NCI-H2029 treated with DMSO at 0.1 percent for 48 hours (cell line): Measurements from ENCODE around the gene OR2W3.

Experiments
- DNase-seq: peaks from one replicate; lab custom pipeline; 2025; lab: John Stamatoyannopoulos, UW

Gene OR2W3

DNA sequence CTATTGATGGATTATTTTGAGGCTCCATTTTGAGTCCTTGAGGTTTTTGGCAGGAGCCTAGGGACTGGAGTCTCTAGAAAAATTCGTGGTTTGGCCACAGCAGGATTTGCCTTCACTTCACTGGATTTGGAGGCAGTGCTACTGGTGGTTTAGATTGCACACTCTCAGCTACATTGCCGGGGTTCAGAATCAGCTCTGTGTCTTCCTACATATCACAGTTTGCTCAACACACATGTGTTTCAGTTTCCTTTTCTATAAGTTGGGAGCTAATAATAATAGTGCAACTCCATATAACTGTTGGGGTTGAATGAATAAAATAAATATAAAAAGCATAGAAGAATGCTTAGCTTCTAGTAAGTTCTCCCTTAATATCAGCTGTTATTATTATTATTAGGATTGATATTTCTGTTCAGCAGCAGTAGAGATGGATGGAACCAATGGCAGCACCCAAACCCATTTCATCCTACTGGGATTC lies at the start of gene OR2W3:
TSS of gene OR2W3 (plus strand) at position 425 of the 475 bp plus-strand sequence. CDS start at position 425, 0 bp downstream.
- no peak for DNase-seq

DNA sequence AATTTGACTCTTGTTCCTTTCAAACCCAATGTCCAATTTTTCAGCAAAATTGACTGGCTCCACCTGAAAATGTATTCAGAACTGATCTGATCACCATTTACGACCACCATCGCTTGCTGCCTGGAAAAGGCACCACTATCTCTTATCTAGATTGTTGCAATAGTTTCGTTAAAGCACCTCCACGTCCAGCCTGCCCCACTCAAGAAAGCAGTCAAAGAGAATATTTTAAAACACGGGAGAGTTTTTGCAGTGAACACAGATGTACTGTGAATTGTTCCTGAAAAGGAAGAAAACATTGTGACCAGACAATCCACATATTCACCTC lies 49.7 kb upstream of the OR2W3 start:
- no peak for DNase-seq

DNA sequence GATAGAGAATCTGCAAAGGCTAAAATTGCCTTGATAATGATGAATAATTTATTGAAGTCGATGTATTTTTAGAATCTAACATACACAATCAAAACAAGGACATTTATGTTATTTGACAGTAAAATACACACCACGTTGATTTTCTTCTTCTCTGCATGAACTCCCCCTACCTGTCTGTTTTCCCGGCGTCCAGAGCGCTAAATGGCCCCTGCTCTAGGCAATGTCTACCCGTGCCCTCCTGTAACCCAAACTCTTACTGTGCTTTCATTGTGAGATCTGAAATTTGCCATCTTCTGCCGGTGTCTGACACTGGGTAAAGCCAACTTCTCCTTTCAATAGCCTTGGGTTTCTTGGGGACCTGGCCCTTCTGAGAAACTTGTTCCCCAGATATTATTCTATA lies 47.0 kb upstream of the OR2W3 start:
- DNase-seq, result no peak

DNA sequence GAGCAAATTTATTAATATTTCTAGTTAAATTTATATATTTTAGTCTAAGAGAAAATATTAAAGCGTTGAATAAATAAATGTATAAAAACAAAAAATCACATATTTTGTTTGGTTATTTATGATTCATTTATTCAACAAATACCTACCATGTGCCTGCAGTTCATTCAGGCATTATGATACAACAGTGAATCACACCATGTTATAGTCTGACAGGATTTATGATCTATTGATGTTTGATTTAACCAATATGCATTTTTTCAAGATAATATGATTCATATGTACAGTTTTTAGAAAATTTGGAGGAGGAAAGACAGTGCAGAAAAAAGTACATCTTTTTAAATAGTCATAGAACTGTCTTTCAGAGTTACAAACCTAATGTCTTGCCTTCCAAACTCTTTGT lies 45.8 kb upstream of the OR2W3 start:
- no peak for DNase-seq

DNA sequence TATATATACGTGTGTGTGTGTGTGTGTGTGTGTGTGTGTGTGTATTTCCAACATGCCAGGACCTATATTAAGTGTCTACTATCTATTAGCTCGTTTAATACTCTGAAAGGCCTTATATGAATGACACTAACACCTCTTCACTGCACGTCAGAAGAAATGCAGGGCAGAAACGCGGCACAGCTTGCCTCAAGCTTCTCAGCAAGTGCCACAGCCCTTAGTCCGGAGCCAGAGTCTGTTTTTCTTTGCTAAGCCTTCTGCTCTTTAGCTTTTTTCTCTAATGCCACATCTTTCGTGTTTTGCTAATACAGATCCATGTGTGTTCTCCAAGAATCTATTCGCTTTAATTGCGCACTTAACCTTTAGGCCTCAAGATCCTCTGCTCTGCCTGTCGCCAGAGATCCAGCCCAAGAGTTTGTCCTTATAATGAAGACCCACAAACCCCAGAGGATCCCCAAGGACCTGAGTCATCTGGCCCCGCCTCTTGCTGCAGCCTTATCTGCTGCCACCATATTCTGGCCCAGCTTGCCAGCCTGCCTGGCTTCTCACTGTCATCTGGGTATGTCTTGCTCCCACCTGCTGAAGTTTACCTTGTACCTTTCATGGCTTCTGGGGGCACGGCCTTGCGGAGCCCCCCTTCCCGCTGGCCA lies 40.4 kb upstream of the OR2W3 start:
- DNase-seq, result no peak

DNA sequence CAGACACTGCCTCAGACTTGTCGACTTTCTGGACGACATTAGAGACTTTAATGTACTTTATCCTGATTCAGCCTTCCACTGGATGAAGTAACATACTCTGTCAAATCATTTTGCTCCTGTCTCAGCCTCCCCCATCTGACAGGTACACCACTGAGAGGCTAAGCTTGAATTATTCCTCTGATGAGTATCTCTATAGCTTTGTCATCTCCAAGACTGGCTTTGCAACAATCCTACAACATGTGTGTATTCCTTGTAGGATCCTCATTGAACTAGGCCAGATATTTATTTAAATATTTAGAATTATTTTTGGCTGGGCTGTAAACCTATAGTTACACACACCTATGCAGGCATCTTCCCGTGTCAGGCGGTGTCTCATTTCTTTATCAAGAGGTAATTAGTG lies 39.5 kb upstream of the OR2W3 start:
- DNase-seq, result no peak

DNA sequence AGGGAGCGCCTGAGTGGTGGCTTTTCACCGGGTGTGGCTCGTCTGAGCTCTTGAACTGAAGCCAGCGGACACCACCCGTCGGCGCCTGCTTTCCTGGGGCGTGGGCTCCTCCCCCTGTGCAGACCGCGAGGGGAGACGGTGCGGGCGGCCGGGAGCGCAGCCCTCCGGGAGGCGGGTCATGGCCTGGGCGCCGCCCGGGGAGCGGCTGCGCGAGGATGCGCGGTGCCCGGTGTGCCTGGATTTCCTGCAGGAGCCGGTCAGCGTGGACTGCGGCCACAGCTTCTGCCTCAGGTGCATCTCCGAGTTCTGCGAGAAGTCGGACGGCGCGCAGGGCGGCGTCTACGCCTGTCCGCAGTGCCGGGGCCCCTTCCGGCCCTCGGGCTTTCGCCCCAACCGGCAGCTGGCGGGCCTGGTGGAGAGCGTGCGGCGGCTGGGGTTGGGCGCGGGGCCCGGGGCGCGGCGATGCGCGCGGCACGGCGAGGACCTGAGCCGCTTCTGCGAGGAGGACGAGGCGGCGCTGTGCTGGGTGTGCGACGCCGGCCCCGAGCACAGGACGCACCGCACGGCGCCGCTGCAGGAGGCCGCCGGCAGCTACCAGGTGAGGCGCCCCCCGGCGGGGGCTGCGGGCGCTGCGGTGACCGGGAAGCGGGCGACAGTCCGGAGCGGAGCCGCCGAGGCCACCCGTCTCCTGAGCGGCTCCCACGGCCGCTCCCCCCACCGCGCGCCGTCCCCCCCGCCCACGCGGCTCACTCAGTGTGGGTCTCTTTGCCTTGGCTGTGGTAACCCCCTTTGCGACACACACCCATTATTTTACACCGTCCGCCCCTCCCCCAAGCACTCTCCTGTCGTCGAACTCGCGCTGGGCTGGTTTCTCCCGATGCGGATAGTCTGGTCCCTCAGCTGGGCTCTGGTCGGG lies 38.1 kb upstream of the OR2W3 start, which contains the start of gene TRIM58:
TSS of gene TRIM58 (plus strand) at position 119 of the 916 bp plus-strand sequence. CDS start at position 179, 60 bp downstream.
- DNase-seq, result no peak

DNA sequence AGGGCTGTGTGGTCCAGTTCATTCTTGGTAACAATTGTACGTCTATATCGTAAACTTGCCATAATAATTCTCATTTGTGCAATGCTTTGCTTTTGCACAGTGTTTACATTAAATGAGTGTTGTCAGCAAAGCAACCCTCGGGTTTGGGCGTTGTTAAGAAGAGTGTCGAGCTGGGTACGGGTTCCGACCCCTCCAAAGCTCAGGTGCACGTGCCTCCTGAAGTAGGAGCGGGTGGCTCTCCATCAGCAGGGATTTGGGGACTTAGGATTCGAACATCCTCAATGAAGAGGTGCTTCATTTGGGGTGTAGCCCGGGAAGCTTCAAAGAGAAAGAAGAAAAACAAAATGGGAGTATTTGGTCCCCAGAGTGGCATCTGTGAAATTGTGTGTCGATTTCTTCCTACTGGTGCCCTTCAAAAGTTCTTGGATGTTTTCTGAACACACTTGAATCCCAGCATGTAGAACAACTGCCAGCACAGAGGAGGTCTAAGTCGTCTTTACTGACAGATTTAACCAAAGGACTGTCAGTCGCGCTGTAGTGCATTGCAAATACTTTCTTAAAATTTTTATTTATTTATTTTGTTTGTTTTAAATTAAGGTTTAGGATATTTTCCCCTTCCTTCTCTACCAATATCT lies 37.3 kb upstream of the OR2W3 start:
- DNase-seq, result no peak

DNA sequence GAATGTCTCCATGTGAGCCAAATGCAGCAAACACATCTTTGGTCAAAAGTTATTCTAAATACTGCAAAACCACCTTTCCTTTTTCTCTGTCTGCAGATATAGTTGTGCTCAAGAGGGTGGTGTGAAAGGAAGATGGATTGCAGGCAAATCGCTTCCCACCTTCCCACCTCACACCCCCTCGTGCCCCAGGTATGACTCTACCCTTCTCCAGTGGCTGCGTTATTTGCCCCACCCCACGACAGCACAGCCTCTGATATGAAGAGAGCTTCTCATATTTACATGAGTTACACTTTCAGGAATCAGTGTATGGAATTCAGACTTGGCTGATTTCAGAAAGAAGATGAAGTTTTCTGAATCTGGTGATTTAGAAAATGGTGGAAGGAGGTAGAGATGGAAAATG lies 32.6 kb upstream of the OR2W3 start:
- DNase-seq, result no peak

DNA sequence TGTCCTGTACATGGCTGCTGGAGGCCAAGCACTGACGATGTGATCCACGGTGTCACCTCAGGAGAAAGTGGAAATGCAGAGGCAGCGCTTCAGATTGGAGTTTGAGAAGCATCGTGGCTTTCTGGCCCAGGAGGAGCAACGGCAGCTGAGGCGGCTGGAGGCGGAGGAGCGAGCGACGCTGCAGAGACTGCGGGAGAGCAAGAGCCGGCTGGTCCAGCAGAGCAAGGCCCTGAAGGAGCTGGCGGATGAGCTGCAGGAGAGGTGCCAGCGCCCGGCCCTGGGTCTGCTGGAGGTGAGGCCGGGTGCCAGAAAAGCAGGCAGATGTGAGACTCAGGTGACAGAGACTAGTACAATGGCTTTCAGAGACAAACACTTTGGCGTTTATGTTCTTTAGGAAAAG lies 30.7 kb upstream of the OR2W3 start:
- DNase-seq, result no peak

DNA sequence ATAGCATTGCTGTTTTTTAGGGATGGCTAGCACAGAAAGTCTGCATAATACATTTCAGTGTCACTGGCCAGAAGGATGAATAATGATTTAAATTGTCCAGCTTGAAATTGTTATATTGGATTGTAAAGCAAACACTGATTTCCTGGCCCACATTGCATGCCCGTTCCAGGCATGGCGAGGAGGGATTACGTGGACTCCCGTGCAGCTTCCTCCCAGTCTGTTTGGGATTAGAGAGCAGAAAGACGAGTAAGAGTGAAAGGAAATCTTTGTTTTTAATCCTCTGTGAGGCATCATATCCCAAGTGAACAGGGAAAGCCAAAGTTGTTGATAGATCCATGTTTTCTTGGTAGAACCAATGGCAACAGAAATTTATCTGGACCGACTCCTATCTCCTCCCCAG lies 30.0 kb upstream of the OR2W3 start:
- no peak for DNase-seq

DNA sequence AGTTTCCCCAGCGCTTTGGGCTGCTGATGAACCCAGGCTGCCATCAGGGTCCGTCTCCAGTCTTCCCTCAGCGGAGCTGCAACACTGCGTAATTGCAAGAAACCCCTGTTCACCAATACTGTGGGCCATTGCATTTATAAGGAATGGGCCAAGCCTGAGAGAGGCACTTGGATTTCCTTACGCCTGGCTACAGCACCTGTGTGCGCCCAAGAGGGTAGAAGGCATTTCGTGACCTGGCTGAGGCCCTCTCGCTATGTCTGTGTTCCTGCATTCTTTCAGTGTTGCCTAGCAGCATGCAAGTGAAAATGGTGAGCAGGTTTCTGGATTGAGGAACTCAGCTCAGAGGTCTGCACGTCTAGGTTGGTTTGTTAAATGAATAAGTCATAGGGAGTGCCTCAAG lies 12.0 kb upstream of the OR2W3 start:
- DNase-seq, result no peak

DNA sequence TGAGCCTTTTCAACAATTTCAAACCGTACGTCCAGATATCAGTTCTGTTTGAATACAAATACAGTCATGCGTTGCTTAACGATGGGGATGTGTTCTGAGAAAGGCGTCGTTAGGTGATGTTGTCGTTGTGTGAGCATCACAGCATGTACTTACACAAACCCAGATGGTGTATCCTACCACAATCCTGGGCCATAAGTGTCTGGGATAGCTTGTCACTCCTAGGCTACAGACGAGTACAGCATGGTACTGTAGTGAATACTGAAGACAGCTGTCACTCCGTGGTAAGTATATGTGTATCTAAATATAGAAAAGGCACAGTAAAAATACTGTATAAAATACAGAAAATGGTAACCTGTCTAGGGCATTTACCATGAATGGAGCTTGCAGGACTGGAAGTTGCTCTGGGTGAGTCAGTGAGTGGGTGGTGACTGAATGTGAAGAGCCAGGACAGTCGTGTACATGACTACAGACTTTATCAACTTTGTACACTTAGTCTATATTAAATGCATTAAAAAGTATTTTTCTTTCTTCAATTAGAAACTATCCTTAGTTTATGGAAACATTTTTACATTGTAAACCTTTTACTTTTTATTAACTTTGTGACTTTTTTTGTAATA lies 10.5 kb upstream of the OR2W3 start:
- DNase-seq, result no peak

DNA sequence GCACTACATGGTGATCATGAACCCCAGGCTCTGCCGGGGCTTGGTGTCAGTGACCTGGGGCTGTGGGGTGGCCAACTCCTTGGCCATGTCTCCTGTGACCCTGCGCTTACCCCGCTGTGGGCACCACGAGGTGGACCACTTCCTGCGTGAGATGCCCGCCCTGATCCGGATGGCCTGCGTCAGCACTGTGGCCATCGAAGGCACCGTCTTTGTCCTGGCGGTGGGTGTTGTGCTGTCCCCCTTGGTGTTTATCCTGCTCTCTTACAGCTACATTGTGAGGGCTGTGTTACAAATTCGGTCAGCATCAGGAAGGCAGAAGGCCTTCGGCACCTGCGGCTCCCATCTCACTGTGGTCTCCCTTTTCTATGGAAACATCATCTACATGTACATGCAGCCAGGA lies 589 bp downstream of the OR2W3 start:
- no peak for DNase-seq

DNA sequence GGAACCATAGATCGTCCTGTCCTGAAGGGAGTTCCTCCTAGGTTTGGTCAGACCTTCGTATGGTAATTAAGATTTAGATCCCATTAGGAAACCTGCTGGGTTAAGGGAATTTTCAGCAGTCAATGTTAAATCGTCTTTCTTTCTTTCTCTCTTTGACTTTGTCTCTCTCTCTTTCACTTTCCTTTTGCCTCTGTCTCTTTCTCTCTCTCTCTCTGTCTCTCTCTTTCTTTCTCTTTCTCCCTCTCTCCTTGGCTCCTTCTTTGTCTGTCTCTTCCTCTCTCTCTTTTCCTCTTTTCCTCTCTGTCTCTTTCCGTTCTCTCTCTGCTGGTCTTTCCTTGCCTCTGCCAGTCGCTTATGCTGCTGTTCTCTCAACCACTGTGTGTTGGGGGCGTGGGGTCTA lies 8.7 kb downstream of the OR2W3 start:
- DNase-seq, result no peak

DNA sequence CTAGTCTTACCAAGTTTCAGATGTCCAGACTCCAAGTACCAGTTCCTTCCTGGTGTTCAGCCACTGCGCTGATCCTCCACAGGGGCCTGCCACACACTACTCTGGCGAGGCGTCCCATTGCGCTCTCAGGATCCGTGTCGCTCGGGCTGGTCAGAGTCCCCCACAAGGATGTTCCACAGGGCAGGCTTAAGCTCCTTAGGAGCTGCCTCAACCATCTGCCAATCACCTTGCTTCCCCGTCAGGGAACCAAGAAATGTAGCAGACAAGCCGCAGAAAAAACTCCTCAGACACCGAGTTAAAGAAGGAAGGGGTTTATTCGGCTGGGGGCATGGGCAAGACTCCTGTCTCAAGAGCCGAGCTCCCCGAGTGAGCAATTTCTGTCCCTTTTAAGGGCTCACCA lies 9.8 kb downstream of the OR2W3 start:
- no peak for DNase-seq

DNA sequence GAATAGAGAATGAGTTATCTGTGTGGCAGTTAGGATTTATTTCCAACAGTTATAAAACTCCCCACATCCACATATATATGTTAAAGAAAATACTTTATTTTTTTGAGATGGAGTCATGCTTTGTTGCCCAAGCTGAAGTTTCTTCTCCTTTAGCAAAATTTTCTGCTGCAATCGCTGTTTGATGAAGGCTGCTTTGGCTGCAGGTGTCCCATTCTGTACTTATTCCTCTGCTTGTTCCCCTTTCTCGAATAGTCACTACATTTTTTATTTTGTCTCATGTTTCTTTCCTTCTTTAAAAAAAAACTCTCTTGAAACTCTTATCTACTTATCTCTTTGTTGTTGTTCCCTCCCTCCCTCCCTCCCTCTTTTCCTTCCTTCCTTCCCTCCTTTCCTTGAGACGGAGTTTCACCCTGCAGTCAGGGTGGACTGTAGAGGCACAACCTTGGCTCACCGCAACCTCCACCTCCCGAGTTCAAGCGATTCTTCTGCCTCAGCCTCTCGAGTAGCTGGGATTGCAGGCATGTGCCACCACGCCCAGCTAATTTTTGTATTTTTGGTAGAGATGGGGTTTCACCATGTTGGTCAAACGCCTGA lies 10.6 kb downstream of the OR2W3 start:
- no peak for DNase-seq

DNA sequence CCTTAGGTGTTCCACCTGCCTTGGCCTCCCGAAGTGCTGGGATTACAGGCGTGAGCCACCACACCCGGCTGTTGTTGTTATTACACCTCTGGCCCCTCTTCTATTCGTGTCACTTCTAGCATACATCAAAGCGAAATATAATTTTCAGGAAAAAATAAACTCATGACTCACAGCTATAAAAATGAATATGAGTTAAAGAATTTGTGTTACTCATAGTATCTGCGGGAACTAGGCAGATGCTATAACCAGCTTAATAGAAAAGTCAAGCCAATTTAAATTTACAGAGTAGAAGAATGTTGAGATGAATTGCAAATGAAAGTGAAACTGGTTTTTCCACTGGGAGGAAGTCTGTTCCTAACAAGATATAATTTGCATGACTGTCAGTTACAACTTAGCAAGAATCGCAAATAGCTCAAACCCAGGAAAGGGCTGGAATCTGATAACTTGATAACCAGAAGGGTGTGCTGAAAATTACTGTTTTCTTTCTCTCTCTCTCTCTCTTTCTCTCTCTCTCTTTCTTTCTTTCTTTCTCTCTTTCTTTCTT lies 11.2 kb downstream of the OR2W3 start:
- DNase-seq, result no peak

DNA sequence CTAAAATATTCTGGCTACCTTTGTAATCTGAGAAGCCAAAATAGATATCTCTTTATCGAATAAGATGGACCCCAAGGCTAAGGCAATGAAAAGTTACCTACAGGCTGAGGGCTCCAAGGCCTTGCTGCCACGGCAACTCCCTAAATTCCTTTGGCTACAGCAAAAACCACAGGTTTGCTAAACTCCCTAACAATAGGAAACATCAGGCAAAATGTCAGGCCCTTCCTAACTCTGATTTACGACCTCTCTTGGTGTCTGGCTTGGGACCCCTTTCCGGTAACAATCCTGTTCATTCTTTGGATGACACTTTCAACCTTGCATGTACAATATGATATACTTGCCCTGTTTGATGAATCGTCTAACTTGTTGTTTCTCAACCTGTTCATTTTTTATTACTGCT lies 13.4 kb downstream of the OR2W3 start:
- DNase-seq, result no peak

DNA sequence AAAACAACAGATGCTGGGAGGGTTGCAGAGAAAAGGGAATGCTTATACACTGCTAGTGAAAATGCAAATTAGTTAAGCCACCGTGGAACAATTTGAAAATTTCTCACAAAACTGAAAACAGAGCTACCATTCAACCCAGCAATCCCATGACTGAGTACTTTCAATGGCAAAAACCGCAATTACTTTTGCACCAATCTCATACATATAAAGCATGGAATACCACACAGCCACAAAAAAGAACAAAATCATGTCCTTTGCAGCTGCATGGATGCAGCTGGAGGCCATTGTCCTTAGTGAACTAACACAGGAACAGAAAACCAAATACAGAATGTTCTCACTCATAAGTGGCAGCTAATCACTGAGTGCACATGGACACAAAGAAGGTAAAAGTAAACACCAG lies 18.4 kb downstream of the OR2W3 start:
- DNase-seq, result no peak

DNA sequence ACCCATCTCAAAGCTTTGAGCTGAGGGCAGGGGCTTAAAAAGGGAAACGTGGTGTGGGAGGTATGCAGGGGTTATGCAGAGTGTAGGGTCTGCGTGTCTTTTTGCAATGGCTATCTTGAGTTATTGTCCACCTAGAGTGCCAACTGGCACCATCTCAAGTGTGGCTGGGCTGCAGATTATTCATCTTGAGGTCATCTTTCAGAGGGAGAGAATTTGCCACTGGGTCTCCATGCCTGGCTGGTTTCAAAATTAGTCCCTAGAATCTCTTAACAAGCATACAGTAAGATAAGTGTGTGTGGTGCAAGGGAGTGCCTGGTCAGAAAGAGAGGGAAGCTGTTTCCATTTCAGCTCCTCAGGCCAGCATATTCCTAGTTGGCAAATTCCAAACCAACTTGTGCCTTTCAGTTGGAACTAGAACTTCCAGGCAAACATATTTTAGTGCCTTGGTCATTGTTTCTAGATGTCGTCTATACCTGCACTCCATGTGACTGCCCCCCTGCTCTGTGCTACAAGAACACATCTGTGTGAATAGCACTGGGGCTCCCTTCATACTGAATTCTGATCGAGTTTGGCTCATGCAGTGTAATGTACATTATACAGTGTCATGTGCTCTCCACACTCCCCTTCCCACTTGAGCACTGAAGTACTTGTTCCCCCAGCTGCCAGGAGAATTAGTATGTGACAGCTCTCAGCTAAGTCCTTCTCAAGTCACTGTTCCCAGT lies 19.7 kb downstream of the OR2W3 start:
- no peak for DNase-seq
